ENCODE results near the gene HAO2. TPM values are rescaled to one million over a fixed set of nuclear protein-coding genes. Genes with fewer than 3 reads are reported as not detected.

The HAO2 gene
- total RNA-seq, 2 donors from 2014 or later: not detected

GRCh38 chr1:119338004-119338403 lies 30.6 kb upstream of the HAO2 start:
- no peak overlapping the region for H3K4me3 ChIP-seq (ENCODE audit: low read length)
- no peak overlapping the region for H3K9ac ChIP-seq (ENCODE audit: extremely low read depth, low read length, poor library complexity, severe bottlenecking)
- no peak overlapping the region for H3K4me3 Mint-ChIP-seq
- WGBS, 2 experiments (ENCODE audit: insufficient coverage in 1 of 2, insufficient read length in 1 of 2): 89 to 100% methylated on average over 1 to 2 of the region's 2 CpGs
- no peaks in the 10 kb centered on the region for H3K9me3 ChIP-seq (ENCODE audit: control insufficient read depth, low read length)
- H3K27ac Mint-ChIP-seq: peak overlapping the region; percentile 7
- H3K27ac ChIP-seq (ENCODE audit: low read depth, low read length): no peak overlapping the region
- H3K9me3 Mint-ChIP-seq: peaks cover 9% of the 10 kb centered on the region
- H3K4me1 Mint-ChIP-seq: peaks cover 34% of the 10 kb centered on the region
- no peaks in the 10 kb centered on the region for H3K27me3 ChIP-seq (ENCODE audit: control insufficient read depth, insufficient read depth, low read length, poor library complexity, severe bottlenecking)
- DNase-seq: no peak
- no peaks in the 10 kb centered on the region for H3K27me3 Mint-ChIP-seq (ENCODE audit: insufficient read depth)
- H3K36me3 Mint-ChIP-seq (ENCODE audit: low read depth): no peaks in the 10 kb centered on the region
- TF ChIP-seq CTCF (conservative IDR thresholded peaks at IDR 0.05): no peak
- H3K36me3 ChIP-seq (ENCODE audit: control insufficient read depth, insufficient read depth, low read length): no peaks in the 10 kb centered on the region
- peaks cover 4% of the 10 kb centered on the region for H3K4me1 ChIP-seq (ENCODE audit: control insufficient read depth, insufficient read depth, low read length)

GRCh38 chr1:119338757-119339156 lies 29.8 kb upstream of the HAO2 start:
- H3K27ac Mint-ChIP-seq: no peak overlapping the region
- H3K4me1 Mint-ChIP-seq: peaks cover 32% of the 10 kb centered on the region

GRCh38 chr1:119340861-119341261 lies 27.7 kb upstream of the HAO2 start:
- DNase-seq: peak; percentile 68
- Histone ChIP-seq H3K4me3 (ENCODE audit: low read length) (no peak overlapping the region), H3K27me3 (ENCODE audit: control insufficient read depth, insufficient read depth, low read length, poor library complexity, severe bottlenecking) (no peaks in the 10 kb centered on the region), H3K36me3 (ENCODE audit: control insufficient read depth, insufficient read depth, low read length) (no peaks in the 10 kb centered on the region), H3K4me1 (ENCODE audit: control insufficient read depth, insufficient read depth, low read length) (no peaks in the 10 kb centered on the region), H3K9me3 (ENCODE audit: control insufficient read depth, low read length) (peaks cover 13% of the 10 kb centered on the region), H3K9ac (ENCODE audit: extremely low read depth, low read length, poor library complexity, severe bottlenecking) (no peak overlapping the region), H3K27ac (ENCODE audit: low read depth, low read length) (no peak overlapping the region)
- no peaks in the 10 kb centered on the region for H3K27me3 Mint-ChIP-seq (ENCODE audit: insufficient read depth)
- H3K9me3 Mint-ChIP-seq: peaks cover 15% of the 10 kb centered on the region
- TF ChIP-seq CTCF (conservative IDR thresholded peaks at IDR 0.05): no peak
- peaks cover 2% of the 10 kb centered on the region for H3K36me3 Mint-ChIP-seq (ENCODE audit: low read depth)
- peak overlapping the region; percentile 57 for H3K27ac Mint-ChIP-seq
- H3K4me3 Mint-ChIP-seq: no peak overlapping the region
- H3K4me1 Mint-ChIP-seq: peaks cover 32% of the 10 kb centered on the region

More at GRCh38 chr1:119338757-119339156, 29.8 kb upstream of the HAO2 start:
- Histone ChIP-seq H3K27ac (ENCODE audit: low read depth, low read length) (no peak overlapping the region), H3K4me3 (ENCODE audit: low read length) (no peak overlapping the region), H3K9ac (ENCODE audit: extremely low read depth, low read length, poor library complexity, severe bottlenecking) (no peak overlapping the region), H3K27me3 (ENCODE audit: control insufficient read depth, insufficient read depth, low read length, poor library complexity, severe bottlenecking) (no peaks in the 10 kb centered on the region), H3K9me3 (ENCODE audit: control insufficient read depth, low read length) (no peaks in the 10 kb centered on the region), H3K4me1 (ENCODE audit: control insufficient read depth, insufficient read depth, low read length) (no peaks in the 10 kb centered on the region), H3K36me3 (ENCODE audit: control insufficient read depth, insufficient read depth, low read length) (no peaks in the 10 kb centered on the region)
- Mint-ChIP-seq H3K27me3 (ENCODE audit: insufficient read depth) (no peaks in the 10 kb centered on the region), H3K9me3 (peaks cover 12% of the 10 kb centered on the region), H3K4me3 (no peak overlapping the region), H3K36me3 (ENCODE audit: low read depth) (no peaks in the 10 kb centered on the region)
- 94% methylated on average over 3 of the region's 3 CpGs; no CpG with 5 or more reads in 1 of the 2 experiments for WGBS, 2 experiments (ENCODE audit: insufficient coverage in 1 of 2, insufficient read length in 1 of 2)
- no peak for TF ChIP-seq CTCF (conservative IDR thresholded peaks at IDR 0.05)
- no peak for DNase-seq

All from endodermal cell (in vitro differentiated cells).